ENCODE results near the gene TTC13. TPM values are rescaled to one million over a fixed set of nuclear protein-coding genes. Genes with fewer than 3 reads are reported as not detected.
A peak's percentile ranks its signal among the peaks of the same experiment; 100 is the strongest.

The TTC13 gene
- total and polyA plus RNA-seq, 2 of the 13 experiments (the other 11 are each of a cell fraction or from before 2014, with no cell fraction given): 5.8 to 15.9 TPM

DNA sequence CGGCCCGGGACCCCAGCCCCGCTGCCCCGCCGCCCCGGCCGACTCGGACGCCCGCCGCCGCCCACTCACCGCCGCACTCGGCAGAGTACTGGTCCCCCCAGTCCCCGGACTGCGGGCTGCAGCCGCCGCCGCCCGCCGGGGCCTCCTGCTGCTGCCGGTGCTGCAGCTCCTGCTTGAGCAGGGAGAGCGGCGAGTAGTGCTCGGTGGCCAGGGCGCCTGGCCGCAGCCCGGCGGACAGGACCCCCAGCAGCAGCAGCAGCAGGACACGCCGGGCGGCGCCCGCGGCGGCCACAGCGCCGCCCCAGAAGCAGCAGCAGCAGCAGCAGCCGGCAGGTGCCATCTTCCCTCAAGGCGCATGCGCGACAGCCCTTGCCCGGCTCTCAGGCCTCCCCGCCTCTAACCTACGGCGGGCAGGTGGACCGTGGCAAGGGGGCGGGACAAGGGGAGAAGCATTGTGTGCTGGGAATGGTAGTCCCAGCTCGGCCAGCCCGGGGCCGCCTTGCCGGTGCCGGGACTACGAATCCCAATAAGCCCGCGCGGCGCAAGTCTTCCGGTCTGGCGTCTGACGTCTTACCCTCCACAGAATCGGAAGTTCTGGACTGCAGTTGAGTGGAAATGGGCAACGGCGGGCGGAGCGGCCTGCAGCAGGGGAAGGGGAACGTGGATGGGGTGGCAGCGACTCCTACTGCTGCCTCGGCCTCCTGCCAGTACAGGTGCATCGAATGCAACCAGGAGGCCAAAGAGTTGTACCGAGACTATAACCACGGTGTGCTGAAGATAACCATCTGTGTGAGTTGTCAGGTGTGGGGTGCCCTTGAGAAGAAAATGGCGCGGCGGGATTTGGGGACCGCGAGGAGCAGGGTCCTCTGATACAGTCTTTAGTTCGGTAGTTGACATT, at the start of gene TTC13, which contains the start of gene ARV1 (continued):
- TF ChIP-seq, protein P1, sequence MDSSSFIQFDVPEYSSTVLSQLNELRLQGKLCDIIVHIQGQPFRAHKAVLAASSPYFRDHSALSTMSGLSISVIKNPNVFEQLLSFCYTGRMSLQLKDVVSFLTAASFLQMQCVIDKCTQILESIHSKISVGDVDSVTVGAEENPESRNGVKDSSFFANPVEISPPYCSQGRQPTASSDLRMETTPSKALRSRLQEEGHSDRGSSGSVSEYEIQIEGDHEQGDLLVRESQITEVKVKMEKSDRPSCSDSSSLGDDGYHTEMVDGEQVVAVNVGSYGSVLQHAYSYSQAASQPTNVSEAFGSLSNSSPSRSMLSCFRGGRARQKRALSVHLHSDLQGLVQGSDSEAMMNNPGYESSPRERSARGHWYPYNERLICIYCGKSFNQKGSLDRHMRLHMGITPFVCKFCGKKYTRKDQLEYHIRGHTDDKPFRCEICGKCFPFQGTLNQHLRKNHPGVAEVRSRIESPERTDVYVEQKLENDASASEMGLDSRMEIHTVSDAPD (CRISPR knock-in tag; IDR thresholded peaks at IDR 0.05): 0 out of 2 replicates have a peak, but pooled peaks have one; percentile 33
- TF ChIP-seq ZNF564 (CRISPR knock-in tag; IDR thresholded peaks at IDR 0.05) (peak; percentile 83; the same call in 1 of the 2 replicates), GATAD2A (CRISPR knock-in tag; IDR thresholded peaks at IDR 0.05) (peak; percentile 61; the same call in 1 of the 2 replicates), KLF9 (CRISPR knock-in tag; IDR thresholded peaks at IDR 0.05; ENCODE audit: low read depth) (no peak), CBX1 (IDR thresholded peaks at IDR 0.05; ENCODE audit: low read depth) (no peak), ZNF891 (CRISPR knock-in tag; IDR thresholded peaks at IDR 0.05) (peak; percentile 92; the same call in 1 of the 2 replicates), ELK4 (CRISPR knock-in tag; IDR thresholded peaks at IDR 0.05; ENCODE audit: borderline replicate concordance) (peak; percentile 96; the same call in 1 of the 2 replicates), ZNF672 (CRISPR knock-in tag; IDR thresholded peaks at IDR 0.05) (no peak), TARDBP (CRISPR knock-in tag; IDR thresholded peaks at IDR 0.05) (peak; percentile 84), SP1 (IDR thresholded peaks at IDR 0.05) (no peak), SP1 (CRISPR knock-in tag; IDR thresholded peaks at IDR 0.05) (peak; percentile 94), ZSCAN12 (CRISPR knock-in tag; IDR thresholded peaks at IDR 0.05) (no peak), TFDP1 (CRISPR knock-in tag; IDR thresholded peaks at IDR 0.05; ENCODE audit: borderline replicate concordance) (peak; percentile 65; the same call in 1 of the 2 replicates), SP2 (CRISPR knock-in tag; IDR thresholded peaks at IDR 0.05) (peak; percentile 92)
- TF ChIP-seq, protein P2, sequence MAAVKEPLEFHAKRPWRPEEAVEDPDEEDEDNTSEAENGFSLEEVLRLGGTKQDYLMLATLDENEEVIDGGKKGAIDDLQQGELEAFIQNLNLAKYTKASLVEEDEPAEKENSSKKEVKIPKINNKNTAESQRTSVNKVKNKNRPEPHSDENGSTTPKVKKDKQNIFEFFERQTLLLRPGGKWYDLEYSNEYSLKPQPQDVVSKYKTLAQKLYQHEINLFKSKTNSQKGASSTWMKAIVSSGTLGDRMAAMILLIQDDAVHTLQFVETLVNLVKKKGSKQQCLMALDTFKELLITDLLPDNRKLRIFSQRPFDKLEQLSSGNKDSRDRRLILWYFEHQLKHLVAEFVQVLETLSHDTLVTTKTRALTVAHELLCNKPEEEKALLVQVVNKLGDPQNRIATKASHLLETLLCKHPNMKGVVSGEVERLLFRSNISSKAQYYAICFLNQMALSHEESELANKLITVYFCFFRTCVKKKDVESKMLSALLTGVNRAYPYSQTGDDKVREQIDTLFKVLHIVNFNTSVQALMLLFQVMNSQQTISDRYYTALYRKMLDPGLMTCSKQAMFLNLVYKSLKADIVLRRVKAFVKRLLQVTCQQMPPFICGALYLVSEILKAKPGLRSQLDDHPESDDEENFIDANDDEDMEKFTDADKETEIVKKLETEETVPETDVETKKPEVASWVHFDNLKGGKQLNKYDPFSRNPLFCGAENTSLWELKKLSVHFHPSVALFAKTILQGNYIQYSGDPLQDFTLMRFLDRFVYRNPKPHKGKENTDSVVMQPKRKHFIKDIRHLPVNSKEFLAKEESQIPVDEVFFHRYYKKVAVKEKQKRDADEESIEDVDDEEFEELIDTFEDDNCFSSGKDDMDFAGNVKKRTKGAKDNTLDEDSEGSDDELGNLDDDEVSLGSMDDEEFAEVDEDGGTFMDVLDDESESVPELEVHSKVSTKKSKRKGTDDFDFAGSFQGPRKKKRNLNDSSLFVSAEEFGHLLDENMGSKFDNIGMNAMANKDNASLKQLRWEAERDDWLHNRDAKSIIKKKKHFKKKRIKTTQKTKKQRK (IDR thresholded peaks at IDR 0.05; ENCODE audit: low read length): no peak
- TF ChIP-seq, protein P3, sequence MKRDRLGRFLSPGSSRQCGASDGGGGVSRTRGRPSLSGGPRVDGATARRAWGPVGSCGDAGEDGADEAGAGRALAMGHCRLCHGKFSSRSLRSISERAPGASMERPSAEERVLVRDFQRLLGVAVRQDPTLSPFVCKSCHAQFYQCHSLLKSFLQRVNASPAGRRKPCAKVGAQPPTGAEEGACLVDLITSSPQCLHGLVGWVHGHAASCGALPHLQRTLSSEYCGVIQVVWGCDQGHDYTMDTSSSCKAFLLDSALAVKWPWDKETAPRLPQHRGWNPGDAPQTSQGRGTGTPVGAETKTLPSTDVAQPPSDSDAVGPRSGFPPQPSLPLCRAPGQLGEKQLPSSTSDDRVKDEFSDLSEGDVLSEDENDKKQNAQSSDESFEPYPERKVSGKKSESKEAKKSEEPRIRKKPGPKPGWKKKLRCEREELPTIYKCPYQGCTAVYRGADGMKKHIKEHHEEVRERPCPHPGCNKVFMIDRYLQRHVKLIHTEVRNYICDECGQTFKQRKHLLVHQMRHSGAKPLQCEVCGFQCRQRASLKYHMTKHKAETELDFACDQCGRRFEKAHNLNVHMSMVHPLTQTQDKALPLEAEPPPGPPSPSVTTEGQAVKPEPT (CRISPR knock-in tag; IDR thresholded peaks at IDR 0.05; ENCODE audit: low read depth): no peak
- TF ChIP-seq, protein P4, sequence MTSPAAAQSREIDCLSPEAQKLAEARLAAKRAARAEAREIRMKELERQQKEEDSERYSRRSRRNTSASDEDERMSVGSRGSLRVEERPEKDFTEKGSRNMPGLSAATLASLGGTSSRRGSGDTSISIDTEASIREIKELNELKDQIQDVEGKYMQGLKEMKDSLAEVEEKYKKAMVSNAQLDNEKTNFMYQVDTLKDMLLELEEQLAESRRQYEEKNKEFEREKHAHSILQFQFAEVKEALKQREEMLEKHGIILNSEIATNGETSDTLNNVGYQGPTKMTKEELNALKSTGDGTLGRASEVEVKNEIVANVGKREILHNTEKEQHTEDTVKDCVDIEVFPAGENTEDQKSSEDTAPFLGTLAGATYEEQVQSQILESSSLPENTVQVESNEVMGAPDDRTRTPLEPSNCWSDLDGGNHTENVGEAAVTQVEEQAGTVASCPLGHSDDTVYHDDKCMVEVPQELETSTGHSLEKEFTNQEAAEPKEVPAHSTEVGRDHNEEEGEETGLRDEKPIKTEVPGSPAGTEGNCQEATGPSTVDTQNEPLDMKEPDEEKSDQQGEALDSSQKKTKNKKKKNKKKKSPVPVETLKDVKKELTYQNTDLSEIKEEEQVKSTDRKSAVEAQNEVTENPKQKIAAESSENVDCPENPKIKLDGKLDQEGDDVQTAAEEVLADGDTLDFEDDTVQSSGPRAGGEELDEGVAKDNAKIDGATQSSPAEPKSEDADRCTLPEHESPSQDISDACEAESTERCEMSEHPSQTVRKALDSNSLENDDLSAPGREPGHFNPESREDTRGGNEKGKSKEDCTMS (CRISPR knock-in tag; conservative IDR thresholded peaks at IDR 0.05): no peak; the same call in 1 of the 2 replicates
